Measurements from ENCODE around the gene HIPK1.

HIPK1 gene

GRCh38 chr1:113913887-113914664 lies 15.0 kb upstream of the HIPK1 start:
- no peak for DNase-seq

GRCh38 chr1:113916974-113917373 lies 12.2 kb upstream of the HIPK1 start:
- DNase-seq, result no peak

- DNase-seq, result no peak
These were observed 11.6 kb upstream of the HIPK1 start for GRCh38 chr1:113917400-113918082.

- no peak for DNase-seq
These were observed 10.9 kb upstream of the HIPK1 start for GRCh38 chr1:113918243-113918642.

- no peak for DNase-seq
These were observed 6.2 kb upstream of the HIPK1 start for GRCh38 chr1:113922957-113923356.

- DNase-seq, result no peak
These were observed 4.7 kb upstream of the HIPK1 start for GRCh38 chr1:113924473-113924872.

- DNase-seq, result no peak
These were observed 765 bp upstream of the HIPK1 start for GRCh38 chr1:113928187-113928930.

GRCh38 chr1:113929750-113930498 lies 800 bp downstream of the HIPK1 start:
- peak; percentile 48 for DNase-seq

- peak; percentile 22 for DNase-seq
These were observed 1.5 kb downstream of the HIPK1 start for GRCh38 chr1:113930499-113931161.

- DNase-seq, result no peak
These were observed 2.3 kb downstream of the HIPK1 start for GRCh38 chr1:113931451-113931851.

- no peak for DNase-seq
These were observed 4.9 kb downstream of the HIPK1 start for GRCh38 chr1:113934006-113934405.

- DNase-seq, result no peak
These were observed 5.5 kb downstream of the HIPK1 start for GRCh38 chr1:113934511-113935055.

GRCh38 chr1:113935176-113935575 lies 6.1 kb downstream of the HIPK1 start:
- no peak for DNase-seq

GRCh38 chr1:113935970-113936369 lies 6.8 kb downstream of the HIPK1 start:
- DNase-seq, result no peak

- DNase-seq, result no peak
These were observed 8.0 kb downstream of the HIPK1 start for GRCh38 chr1:113937146-113937545.

GRCh38 chr1:113938192-113938591 lies 9.1 kb downstream of the HIPK1 start:
- no peak for DNase-seq

- DNase-seq, result no peak
These were observed 11.5 kb downstream of the HIPK1 start for GRCh38 chr1:113940365-113941244.

- DNase-seq, result no peak
These were observed 12.1 kb downstream of the HIPK1 start for GRCh38 chr1:113941245-113941559.

GRCh38 chr1:113942527-113942926 lies 13.4 kb downstream of the HIPK1 start:
- no peak for DNase-seq

GRCh38 chr1:113943028-113943811 lies 14.1 kb downstream of the HIPK1 start:
- DNase-seq, result no peak

Measured in stimulated activated CD4-positive, alpha-beta T cell treated with anti-CD3 and anti-CD28 coated beads, Interleukin-12 subunit alpha, Interleukin-12 subunit beta, amount 100 ng/mL, for 4 hours (primary cell).